NCI-H2029 (cell line): Measurements from ENCODE around the gene SLC35E2B.
"Not testable (repeated sequence)": the region's sequence is repeated elsewhere in the genome, so short reads cannot be mapped to it uniquely, and the experiment has no call there.

Experiments
- DNase-seq: peaks from one replicate; lab custom pipeline; 2025; lab: John Stamatoyannopoulos, UW

SLC35E2B gene

DNA sequence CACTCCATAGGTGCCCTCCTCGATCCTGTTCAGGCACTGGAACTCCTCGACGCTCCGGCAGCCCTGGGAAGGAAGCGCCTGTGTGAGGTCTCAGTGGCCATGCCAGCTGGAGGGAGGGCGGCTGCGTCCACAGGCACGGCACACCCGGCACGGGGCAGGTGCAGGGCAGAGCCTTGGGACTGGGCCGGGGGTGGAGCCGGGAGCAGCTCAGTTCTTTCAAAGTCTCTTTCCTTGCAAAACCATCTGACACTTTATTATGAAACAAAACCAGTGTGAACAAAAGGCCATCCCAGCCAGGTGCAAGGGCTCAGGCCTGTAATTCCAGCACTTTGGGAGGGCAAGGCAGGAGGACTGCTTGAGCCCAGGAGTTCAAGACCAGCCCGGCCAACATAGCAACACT, 54.1 kb downstream of the SLC35E2B start:
- not testable (repeated sequence) for DNase-seq

GRCh38 chr1:1637479-1637875, 55.1 kb downstream of the SLC35E2B start:
- not testable (repeated sequence) for DNase-seq

DNA sequence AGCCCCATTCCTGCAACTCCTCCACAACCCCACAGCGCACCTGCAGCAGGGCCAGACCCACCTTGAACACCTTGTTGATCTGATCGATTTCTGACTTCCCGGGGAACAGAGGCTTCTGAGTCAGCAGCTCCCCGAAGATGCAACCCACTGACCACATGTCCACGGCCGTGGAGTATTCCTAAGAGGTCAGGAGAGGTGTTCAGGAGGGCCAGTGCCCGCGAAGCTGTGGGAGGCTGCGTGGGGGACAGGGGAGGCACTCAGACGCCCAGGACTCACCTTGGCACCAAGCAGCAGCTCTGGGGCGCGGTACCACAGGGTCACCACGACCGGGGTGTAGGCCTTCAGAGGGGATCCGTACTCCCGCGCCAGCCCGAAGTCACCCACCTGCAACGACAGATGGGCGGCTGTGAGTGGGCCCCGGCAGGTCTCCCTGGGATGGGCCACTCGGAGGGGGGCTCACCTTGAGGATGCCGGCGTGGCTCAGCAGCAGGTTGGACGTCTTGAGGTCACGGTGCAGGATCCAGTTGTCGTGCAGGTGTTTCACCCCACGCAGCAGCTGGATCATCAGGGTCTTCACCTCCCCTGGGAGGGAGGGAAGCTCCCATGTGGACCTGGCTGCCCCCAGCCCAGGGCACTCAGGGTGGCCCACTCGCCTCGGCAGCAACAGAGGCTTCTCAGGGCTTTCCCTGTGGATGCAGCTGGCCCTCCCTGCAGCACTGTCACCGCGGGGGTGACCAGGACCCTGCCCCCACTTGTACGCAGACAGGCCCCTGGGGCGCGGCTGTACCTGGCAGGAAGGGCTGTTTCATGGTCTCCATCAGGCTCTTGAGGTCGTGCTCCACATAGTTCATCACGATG, 55.7 kb downstream of the SLC35E2B start:
- not testable (repeated sequence) for DNase-seq

DNA sequence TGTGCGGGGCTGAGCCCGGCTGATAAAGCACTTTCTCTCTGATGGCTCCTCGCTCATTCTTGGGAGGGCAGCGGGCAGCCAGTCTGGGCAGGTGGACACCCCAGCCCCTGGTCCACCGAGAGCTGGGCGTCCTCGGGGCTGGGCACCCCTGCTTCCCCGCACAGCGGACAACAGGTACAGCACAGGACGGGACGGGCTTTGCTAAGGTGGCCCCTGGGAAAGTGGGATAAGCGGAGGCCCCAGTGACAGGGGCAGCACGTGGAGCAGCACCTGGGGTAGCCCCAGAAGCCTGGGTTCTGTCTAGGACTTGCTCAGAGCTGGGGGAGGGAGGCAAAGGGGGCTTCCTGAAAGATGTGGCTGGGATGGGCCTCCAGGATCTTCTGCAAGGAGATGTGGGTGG, 58.0 kb downstream of the SLC35E2B start:
- DNase-seq: not testable (repeated sequence)

GRCh38 chr1:1633409-1633808, 59.2 kb downstream of the SLC35E2B start:
- DNase-seq: not testable (repeated sequence)

- no peak for DNase-seq
Measured at GRCh38 chr1:1631782-1632420, 60.7 kb downstream of the SLC35E2B start, which contains the start of gene MMP23B. MMP23B (plus strand) TSS chr1:1632173; CDS start chr1:1632219, 46 bp downstream.

- DNase-seq: peak; percentile 21
Measured at GRCh38 chr1:1630965-1631781, 61.4 kb downstream of the SLC35E2B start.

GRCh38 chr1:1630191-1630964, 62.2 kb downstream of the SLC35E2B start:
- peak; percentile 88 for DNase-seq

DNA sequence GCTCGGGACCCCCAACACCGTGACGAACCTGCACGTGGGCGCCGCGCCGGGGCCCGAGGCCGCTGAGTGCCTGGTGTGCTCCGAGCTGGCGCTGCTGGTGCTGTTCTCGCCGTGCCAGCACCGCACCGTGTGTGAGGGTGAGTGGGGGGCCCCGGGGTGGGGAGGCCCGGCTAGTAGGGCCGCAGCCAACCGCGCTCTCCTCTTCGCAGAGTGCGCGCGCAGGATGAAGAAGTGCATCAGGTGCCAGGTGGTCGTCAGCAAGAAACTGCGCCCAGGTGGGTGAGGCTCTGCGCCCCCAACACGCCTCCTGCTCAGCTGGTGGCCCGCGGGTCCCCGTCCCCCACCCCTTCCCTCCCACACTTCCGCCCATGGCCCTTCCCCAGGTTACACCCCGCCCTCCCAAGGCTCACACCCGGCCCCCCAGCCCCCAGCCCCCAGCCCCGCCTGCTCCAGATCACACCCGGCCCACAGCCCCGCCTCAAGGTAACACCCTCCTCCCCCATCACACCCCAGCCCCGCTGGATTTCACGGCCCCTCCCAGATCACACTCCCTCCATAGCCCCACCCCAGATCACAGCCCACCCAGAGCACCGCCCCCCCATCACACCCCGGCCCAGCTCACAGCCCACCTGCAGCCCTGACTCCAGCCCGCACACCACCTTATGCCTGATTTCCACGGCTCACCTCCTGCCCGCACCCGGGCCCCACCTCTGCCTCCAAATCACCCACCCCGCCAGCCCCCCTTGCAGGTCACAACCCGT, 63.0 kb downstream of the SLC35E2B start:
- DNase-seq: no peak

DNA sequence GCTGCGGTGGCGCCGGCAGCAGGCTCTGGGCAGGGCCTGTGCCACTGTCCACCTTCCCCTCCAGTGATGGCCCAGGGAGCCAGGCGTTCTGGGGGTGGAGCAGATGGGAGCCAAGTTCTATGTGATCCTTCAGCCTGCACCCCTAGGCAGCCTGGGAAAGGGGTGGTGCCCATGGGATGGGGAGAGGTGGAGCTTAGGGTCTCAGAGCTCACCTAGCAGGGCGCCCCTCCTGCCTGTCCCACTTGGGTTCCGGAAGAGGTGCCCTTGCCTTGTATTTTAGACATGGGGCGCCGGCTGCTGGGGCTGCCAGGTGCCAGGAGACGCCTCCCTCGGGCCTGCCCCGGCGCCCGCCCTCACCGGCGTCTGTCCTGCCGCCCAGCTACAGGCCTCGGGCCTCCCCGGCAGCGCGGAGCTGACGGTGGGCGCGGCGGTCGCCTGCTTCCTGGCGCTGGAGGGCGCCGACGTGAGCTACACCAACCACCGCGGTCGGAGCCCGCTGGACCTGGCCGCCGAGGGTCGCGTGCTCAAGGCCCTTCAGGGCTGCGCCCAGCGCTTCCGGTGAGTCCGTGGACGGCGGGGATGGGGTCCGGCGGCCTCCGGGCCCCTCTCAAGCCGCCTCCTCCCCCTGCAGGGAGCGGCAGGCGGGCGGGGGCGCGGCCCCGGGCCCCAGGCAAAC, 63.7 kb downstream of the SLC35E2B start:
- no peak for DNase-seq

- no peak for DNase-seq
Measured at GRCh38 chr1:1627829-1628753, 64.5 kb downstream of the SLC35E2B start.

DNA sequence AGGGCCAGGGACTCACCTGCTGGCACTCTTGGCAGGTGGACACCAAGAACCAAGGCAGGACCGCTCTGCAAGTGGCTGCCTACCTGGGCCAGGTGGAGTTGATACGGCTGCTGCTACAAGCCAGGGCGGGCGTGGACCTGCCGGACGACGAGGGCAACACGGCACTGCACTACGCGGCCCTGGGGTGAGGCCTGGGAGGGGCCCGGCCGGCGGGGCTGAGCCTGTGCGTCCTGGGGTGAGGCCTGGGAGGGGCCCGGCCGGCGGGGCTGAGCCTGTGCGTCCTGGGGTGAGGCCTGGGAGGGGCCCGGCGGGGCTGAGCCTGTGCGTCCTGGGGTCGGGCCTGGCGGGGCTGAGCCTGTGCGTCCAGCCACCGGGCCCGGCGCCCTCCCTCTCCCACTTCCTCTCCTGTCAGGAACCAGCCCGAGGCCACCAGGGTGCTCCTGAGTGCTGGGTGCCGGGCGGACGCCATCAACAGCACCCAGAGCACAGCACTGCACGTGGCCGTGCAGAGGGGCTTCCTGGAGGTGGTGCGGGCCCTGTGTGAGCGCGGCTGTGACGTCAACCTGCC, 65.2 kb downstream of the SLC35E2B start:
- no peak for DNase-seq

GRCh38 chr1:1626207-1627141, 66.1 kb downstream of the SLC35E2B start:
- DNase-seq: no peak

- no peak for DNase-seq
Measured at GRCh38 chr1:1625824-1626206, 66.8 kb downstream of the SLC35E2B start.

DNA sequence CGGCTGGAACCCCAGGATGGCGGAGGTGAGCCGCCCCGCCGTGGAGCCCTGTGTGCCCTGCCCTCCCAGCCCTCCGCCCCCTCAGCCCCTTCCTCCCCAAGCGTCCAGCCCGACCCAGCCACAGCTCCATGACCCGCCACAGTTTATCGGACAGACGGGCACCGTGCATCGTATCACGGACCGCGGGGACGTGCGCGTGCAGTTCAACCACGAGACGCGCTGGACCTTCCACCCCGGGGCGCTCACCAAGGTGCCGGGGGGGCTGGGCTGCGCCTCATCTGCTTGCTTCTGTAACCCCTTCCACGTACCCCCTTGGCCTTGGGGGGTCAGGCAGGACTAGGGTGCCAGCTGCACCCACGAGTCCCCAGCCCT, 67.2 kb downstream of the SLC35E2B start:
- no peak for DNase-seq

- no peak for DNase-seq
Measured at GRCh38 chr1:1624443-1625403, 67.9 kb downstream of the SLC35E2B start.
